GM18505 (cell line): ENCODE data around the gene SKIDA1.
"Not testable (repeated sequence)": the region's sequence is repeated elsewhere in the genome, so short reads cannot be mapped to it uniquely, and the experiment has no call there.

Experiments
- ATAC-seq: cut with Tn5 transposase; IDR thresholded peaks from one replicate; pipeline ENCODE4 v1.9.1; 2021; ENCODE audit not compliant: unreplicated experiment
- POLR2A ChIP-seq: IDR thresholded peaks from 4 replicates; pipeline ENCODE4 v1.6.1; 2011; ENCODE audit warnings: borderline replicate concordance; ENCODE audit not compliant: insufficient read depth, insufficient read length; ENCODE audit errors: extremely low read depth

Gene SKIDA1

GRCh38 chr10:21525367-21526187 lies at the start of gene SKIDA1:
Gene SKIDA1, minus strand, starts transcription at chr10:21525682. Its CDS starts 7,860 bp downstream, at chr10:21517822.
- peak; percentile 48 for TF ChIP-seq POLR2A
- peak; percentile 49 for ATAC-seq

GRCh38 chr10:21574514-21574913 lies 49.0 kb upstream of the SKIDA1 start:
- ATAC-seq = not testable (repeated sequence)

GRCh38 chr10:21572578-21572977 lies 47.1 kb upstream of the SKIDA1 start:
- no peak for TF ChIP-seq POLR2A
- ATAC-seq = no peak

- no peak for TF ChIP-seq POLR2A
- ATAC-seq = no peak
Observed at GRCh38 chr10:21570761-21571521, 45.5 kb upstream of the SKIDA1 start.

GRCh38 chr10:21558984-21559383 lies 33.5 kb upstream of the SKIDA1 start:
- not testable (repeated sequence) for ATAC-seq

- TF ChIP-seq POLR2A = no peak
- ATAC-seq = no peak
Observed at GRCh38 chr10:21556527-21556926, 31.0 kb upstream of the SKIDA1 start.

GRCh38 chr10:21552638-21553037 lies 27.2 kb upstream of the SKIDA1 start:
- no peak for ATAC-seq

GRCh38 chr10:21547246-21547645 lies 21.8 kb upstream of the SKIDA1 start:
- no peak for ATAC-seq
- TF ChIP-seq POLR2A = no peak

More at GRCh38 chr10:21552638-21553037, 27.2 kb upstream of the SKIDA1 start:
- no peak for TF ChIP-seq POLR2A

- ATAC-seq = not testable (repeated sequence)
Observed at GRCh38 chr10:21540701-21541100, 15.2 kb upstream of the SKIDA1 start.

- ATAC-seq = no peak
- TF ChIP-seq POLR2A = no peak
Observed at GRCh38 chr10:21536874-21537273, 11.4 kb upstream of the SKIDA1 start.

- ATAC-seq = not testable (repeated sequence)
Observed at GRCh38 chr10:21535976-21536375, 10.5 kb upstream of the SKIDA1 start.

GRCh38 chr10:21535494-21535965 lies 10.0 kb upstream of the SKIDA1 start:
- ATAC-seq = no peak
- TF ChIP-seq POLR2A = no peak

- no peak for ATAC-seq
- TF ChIP-seq POLR2A = peak; percentile 32
Observed at GRCh38 chr10:21534604-21535493, 9.4 kb upstream of the SKIDA1 start.
